ENCODE results near the gene PRIM1. TPM values are rescaled to one million over a fixed set of nuclear protein-coding genes. Genes with fewer than 3 reads are reported as not detected.

PRIM1 gene
- total RNA-seq, 1 experiment from 2014 or later, result 50.7 TPM

- H3K23ac ChIP-seq (ENCODE audit: insufficient read length, low read depth, low read length), result no peak overlapping the region
Measured at GRCh38 chr12:56699020-56699661, 53.0 kb downstream of the PRIM1 start.

More at GRCh38 chr12:56699020-56699661, 53.0 kb downstream of the PRIM1 start:
- Histone ChIP-seq H2BK12ac (ENCODE audit: insufficient read length, low read depth, low read length) (no peak overlapping the region), H3K4ac (ENCODE audit: low read depth, low read length) (no peak overlapping the region), H3K27me3 (ENCODE audit: insufficient read depth, low read length) (no peaks in the 10 kb centered on the region), H4K5ac (ENCODE audit: insufficient read length, low read depth, low read length) (no peak overlapping the region), H2AFZ (ENCODE audit: low read length) (no peak overlapping the region), H3K79me1 (ENCODE audit: insufficient read depth, low read depth, low read length, poor library complexity, severe bottlenecking) (no peaks in the 10 kb centered on the region), H2BK15ac (ENCODE audit: low read depth, low read length) (no peak overlapping the region), H3T11ph (ENCODE audit: low read length) (no peak overlapping the region), H3K4me2 (ENCODE audit: insufficient read depth, insufficient read length, low read length) (no peak overlapping the region), H2AK5ac (ENCODE audit: insufficient read length, low read length) (no peak overlapping the region), H3K18ac (ENCODE audit: insufficient read length, low read depth, low read length) (no peak overlapping the region), H3K79me2 (ENCODE audit: insufficient read depth, low read length) (no peaks in the 10 kb centered on the region), H3K9me3 (ENCODE audit: control insufficient read depth, low read depth, low read length) (no peaks in the 10 kb centered on the region), H3K56ac (ENCODE audit: insufficient read length, low read depth, low read length) (no peak overlapping the region), H4K8ac (replicated peaks; ENCODE audit: insufficient read length, low read depth, low read length) (no peak overlapping the region), H2BK20ac (ENCODE audit: low read depth, low read length, poor library complexity, severe bottlenecking) (no peak overlapping the region), H2BK5ac (ENCODE audit: insufficient read length, low read length) (no peak overlapping the region), H3K23me2 (ENCODE audit: insufficient read length, low read depth, low read length, poor library complexity, severe bottlenecking) (no peaks in the 10 kb centered on the region), H4K91ac (ENCODE audit: insufficient read length, low read depth, low read length) (no peak overlapping the region), H3K9ac (ENCODE audit: extremely low read depth, insufficient read length, low read length) (no peak overlapping the region), H3K27ac (ENCODE audit: insufficient read length, low read depth, low read length) (no peak overlapping the region), H4K20me1 (ENCODE audit: control insufficient read depth, insufficient read depth, insufficient read length) (no peaks in the 10 kb centered on the region), H2BK120ac (ENCODE audit: low read depth, low read length, poor library complexity, severe bottlenecking) (no peak overlapping the region), H3K4me1 (ENCODE audit: insufficient read depth, low read length) (no peaks in the 10 kb centered on the region), H3K14ac (ENCODE audit: insufficient read depth, low read length) (no peak overlapping the region)
- peaks cover 1% of the 10 kb centered on the region; the same call in 1 of the 2 replicates for H3K27me3 Mint-ChIP-seq (ENCODE audit: low read depth)
- DNase-seq, result no peak
- no peaks in the 10 kb centered on the region for H3K9me3 Mint-ChIP-seq
- no peaks in the 10 kb centered on the region for H3K36me3 Mint-ChIP-seq (ENCODE audit: insufficient read depth in 1 of 3, low read depth in 3 of 3)
- no peak for TF ChIP-seq CTCF (conservative IDR thresholded peaks at IDR 0.05)
- H3K27ac Mint-ChIP-seq, result no peak overlapping the region
- no CpG with 5 or more reads among the region's 3 CpGs for WGBS (ENCODE audit: extremely low coverage, insufficient read length, low lambda C conversion rate)
- H3K4me1 Mint-ChIP-seq, result peaks cover 15 to 23% of the 10 kb centered on the region in 2 experiments
- no peak overlapping the region for H3K4me3 Mint-ChIP-seq
